Smooth muscle cell (in vitro differentiated cells): ENCODE data around the gene ANGPTL2. TPM values are rescaled to one million over a fixed set of nuclear protein-coding genes. Genes with fewer than 3 reads are reported as not detected.

Source experiments
- DNase-seq: peaks from one replicate; lab custom pipeline; 2025; ENCODE audit not compliant: unreplicated experiment; lab: John Stamatoyannopoulos, UW
- H2AFZ ChIP-seq: fragments of 200-600 bp; sonication (generic); 2 replicates; pipeline ENCODE4 v1.6.0; 2016; ENCODE audit warnings: antibody characterized with exemption, low read depth, mild to moderate bottlenecking
- H3F3A ChIP-seq: fragments of 200-600 bp; sonication (generic); 2 replicates; pipeline ENCODE4 v1.6.0; 2017; ENCODE audit warnings: antibody characterized with exemption, low read depth
- H3K27ac ChIP-seq: fragments of 200-600 bp; sonication (generic); 2 replicates; pipeline ENCODE4 v1.5.1; 2016; ENCODE audit warnings: low read depth, mild to moderate bottlenecking
- H3K27me3 ChIP-seq: fragments of 200-600 bp; sonication (generic); 2 replicates; pipeline ENCODE4 v1.6.1; 2016; ENCODE audit warnings: low read depth, mild to moderate bottlenecking
- H3K36me3 ChIP-seq: fragments of 200-600 bp; sonication (generic); 2 replicates; pipeline ENCODE4 v1.5.1; 2016; ENCODE audit warnings: low read depth
- H3K4me1 ChIP-seq: fragments of 200-600 bp; sonication (generic); 2 replicates; pipeline ENCODE4 v1.5.1; 2016; ENCODE audit warnings: low read depth
- H3K4me2 ChIP-seq: fragments of 200-600 bp; sonication (generic); 2 replicates; pipeline ENCODE4 v1.6.0; 2016; ENCODE audit warnings: mild to moderate bottlenecking
- H3K4me3 ChIP-seq: fragments of 200-600 bp; sonication (generic); 2 replicates; pipeline ENCODE4 v1.5.1; 2016; ENCODE audit warnings: mild to moderate bottlenecking
- H3K79me2 ChIP-seq: fragments of 200-600 bp; sonication (generic); 2 replicates; pipeline ENCODE4 v1.6.0; 2016; ENCODE audit warnings: low read depth, mild to moderate bottlenecking
- H3K9ac ChIP-seq: fragments of 200-600 bp; sonication (generic); 2 replicates; pipeline ENCODE4 v1.6.0; 2016; ENCODE audit warnings: low read depth
- H3K9me3 ChIP-seq: fragments of 200-600 bp; sonication (generic); replicated peaks from 2 replicates; pipeline ENCODE4 v1.5.1; 2016; ENCODE audit warnings: low read depth
- H4K20me1 ChIP-seq: fragments of 200-600 bp; sonication (generic); 2 replicates; pipeline ENCODE4 v1.6.0; 2016; ENCODE audit warnings: low read depth
- CTCF ChIP-seq: fragments of 200-600 bp; sonication (generic); IDR thresholded peaks from 2 replicates; pipeline ENCODE4 v1.5.1; 2017; ENCODE audit warnings: borderline replicate concordance, mild to moderate bottlenecking, antibody characterized with exemption; ENCODE audit not compliant: insufficient read depth, poor library complexity, severe bottlenecking
- WGBS: methylation state at CpG from one replicate; pipeline ENCODE4 v1.1.7; 2016; ENCODE audit warnings: low lambda C conversion rate; 5-methylcytosine and 5-hydroxymethylcytosine counted together
- polyA plus RNA-seq: library from polyadenylated mRNA; unstranded; fragments of >200 nt; fragmentation: Nextera tagmentation; extraction: Ambion mirVana; gene quantifications from 2 replicates; pipeline ENCODE4 v1.2.1, GENCODE V29; 2016
- total RNA-seq: library from RNA; depleted of rRNA; stranded (reverse); fragments of >200 nt; gene quantifications from 2 replicates; pipeline ENCODE4 v1.2.3, GENCODE V29; 2014

The ANGPTL2 gene
- total and polyA plus RNA-seq, 2 experiments from 2014 or later, result 16.1 to 18.7 TPM

- no peak overlapping the region for H2AFZ ChIP-seq
- H3K4me3 ChIP-seq, result no peak overlapping the region
- no peak for TF ChIP-seq CTCF
- H3K36me3 ChIP-seq, result no peaks in the 10 kb centered on the region
- no peaks in the 10 kb centered on the region for H4K20me1 ChIP-seq
- no peaks in the 10 kb centered on the region for H3F3A ChIP-seq
- no peak overlapping the region for H3K27ac ChIP-seq
- H3K79me2 ChIP-seq, result no peaks in the 10 kb centered on the region
- no peak for DNase-seq
- H3K9ac ChIP-seq, result no peak overlapping the region
- no peaks in the 10 kb centered on the region for H3K27me3 ChIP-seq
- 54% methylated on average over 7 of the region's 7 CpGs for WGBS
- H3K4me2 ChIP-seq, result no peak overlapping the region
- H3K9me3 ChIP-seq, result no peaks in the 10 kb centered on the region
- no peaks in the 10 kb centered on the region for H3K4me1 ChIP-seq
Observed at GRCh38 chr9:127104581-127105311, 17.7 kb downstream of the ANGPTL2 start.

- Histone ChIP-seq H3K79me2 (no peaks in the 10 kb centered on the region), H2AFZ (no peak overlapping the region), H3K9me3 (no peaks in the 10 kb centered on the region), H3K27ac (no peak overlapping the region), H3F3A (no peaks in the 10 kb centered on the region), H3K9ac (no peak overlapping the region), H3K4me2 (no peak overlapping the region), H3K4me3 (no peak overlapping the region), H4K20me1 (no peaks in the 10 kb centered on the region), H3K4me1 (no peaks in the 10 kb centered on the region), H3K27me3 (no peaks in the 10 kb centered on the region), H3K36me3 (no peaks in the 10 kb centered on the region)
- no peak for DNase-seq
- 92% methylated on average over 2 of the region's 2 CpGs for WGBS
- TF ChIP-seq CTCF, result no peak
Observed at GRCh38 chr9:127102788-127103187, 19.6 kb downstream of the ANGPTL2 start.

GRCh38 chr9:127102176-127102575, 20.3 kb downstream of the ANGPTL2 start:
- Histone ChIP-seq H3K4me3 (no peak overlapping the region), H3F3A (no peaks in the 10 kb centered on the region), H3K27ac (no peak overlapping the region), H2AFZ (no peak overlapping the region), H4K20me1 (no peaks in the 10 kb centered on the region), H3K4me1 (no peaks in the 10 kb centered on the region), H3K9me3 (no peaks in the 10 kb centered on the region), H3K4me2 (no peak overlapping the region), H3K9ac (no peak overlapping the region), H3K79me2 (no peaks in the 10 kb centered on the region), H3K36me3 (no peaks in the 10 kb centered on the region), H3K27me3 (no peaks in the 10 kb centered on the region)
- no peak for DNase-seq
- TF ChIP-seq CTCF, result no peak

GRCh38 chr9:127099664-127100063, 22.8 kb downstream of the ANGPTL2 start:
- H3K79me2 ChIP-seq, result no peaks in the 10 kb centered on the region
- H3K27ac ChIP-seq, result no peak overlapping the region
- H3F3A ChIP-seq, result no peaks in the 10 kb centered on the region
- no peak overlapping the region for H3K4me2 ChIP-seq
- no peaks in the 10 kb centered on the region for H3K9me3 ChIP-seq
- no peak overlapping the region for H2AFZ ChIP-seq
- no peak for DNase-seq
- no peaks in the 10 kb centered on the region for H3K36me3 ChIP-seq
- H3K4me3 ChIP-seq, result no peak overlapping the region
- no peak overlapping the region for H3K9ac ChIP-seq
- H4K20me1 ChIP-seq, result no peaks in the 10 kb centered on the region
- WGBS, result 98% methylated on average over 3 of the region's 3 CpGs
- no peaks in the 10 kb centered on the region for H3K4me1 ChIP-seq
- H3K27me3 ChIP-seq, result no peaks in the 10 kb centered on the region
- TF ChIP-seq CTCF, result no peak
